ENCODE results near the gene LAMA2. TPM values are rescaled to one million over a fixed set of nuclear protein-coding genes. Genes with fewer than 3 reads are reported as not detected.

Gene LAMA2
- total RNA-seq, 4 donors from 2014 or later: 97.3 to 509 (median 200) TPM

DNA sequence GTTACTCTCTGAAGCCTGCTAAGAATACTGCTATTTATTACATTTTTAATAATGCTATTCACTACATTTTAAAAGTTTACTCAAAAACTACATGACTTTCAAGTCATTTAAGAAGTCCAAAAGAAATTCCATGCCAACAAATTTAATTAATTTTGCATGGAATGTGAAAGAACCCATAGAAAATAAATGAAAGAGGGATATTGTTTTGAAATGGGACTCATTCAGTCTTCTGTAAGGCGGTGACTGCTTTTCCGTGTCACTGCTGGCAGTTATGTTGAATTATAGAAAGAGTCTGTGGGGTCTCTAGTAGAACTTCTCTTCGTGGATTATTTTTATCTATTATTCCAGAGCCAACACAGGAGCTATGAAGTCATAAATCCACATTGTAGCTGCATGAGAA lies 211.2 kb downstream of the LAMA2 start:
- DNase-seq (ENCODE audit: low spot score): no peak
- ATAC-seq (ENCODE audit: low FRiP score): no peak

DNA sequence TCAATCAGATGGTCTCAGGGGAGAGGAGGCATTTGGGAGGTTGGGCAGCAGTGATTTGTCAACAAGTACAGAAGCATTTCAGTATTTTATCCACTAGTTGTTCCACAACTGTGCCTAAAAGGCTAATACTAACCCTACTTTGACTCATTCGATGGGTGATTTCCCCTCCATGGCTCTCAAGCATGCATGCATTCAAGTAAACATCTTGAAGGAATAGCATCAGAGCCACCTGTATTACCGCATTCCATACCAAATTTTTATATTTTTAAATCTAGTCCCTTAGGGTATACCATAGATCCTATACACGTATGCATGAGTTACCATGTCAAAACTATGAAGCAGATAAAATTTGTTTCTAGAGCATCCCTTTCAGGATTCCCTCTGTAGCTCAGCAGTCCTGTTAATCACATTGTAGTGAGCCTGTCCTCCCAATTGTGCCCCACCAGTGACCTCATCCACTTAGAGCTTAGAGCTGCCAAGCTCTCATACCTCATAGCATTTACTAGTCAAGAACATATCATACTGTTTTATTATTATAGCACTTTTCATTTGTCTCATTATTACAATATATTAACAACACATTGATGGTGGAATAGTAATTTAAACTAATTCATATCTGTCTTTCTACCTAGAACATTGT lies 213.8 kb downstream of the LAMA2 start:
- DNase-seq (ENCODE audit: low spot score) (no peak), ATAC-seq (ENCODE audit: low FRiP score) (no peak)
- TF ChIP-seq, protein P1, sequence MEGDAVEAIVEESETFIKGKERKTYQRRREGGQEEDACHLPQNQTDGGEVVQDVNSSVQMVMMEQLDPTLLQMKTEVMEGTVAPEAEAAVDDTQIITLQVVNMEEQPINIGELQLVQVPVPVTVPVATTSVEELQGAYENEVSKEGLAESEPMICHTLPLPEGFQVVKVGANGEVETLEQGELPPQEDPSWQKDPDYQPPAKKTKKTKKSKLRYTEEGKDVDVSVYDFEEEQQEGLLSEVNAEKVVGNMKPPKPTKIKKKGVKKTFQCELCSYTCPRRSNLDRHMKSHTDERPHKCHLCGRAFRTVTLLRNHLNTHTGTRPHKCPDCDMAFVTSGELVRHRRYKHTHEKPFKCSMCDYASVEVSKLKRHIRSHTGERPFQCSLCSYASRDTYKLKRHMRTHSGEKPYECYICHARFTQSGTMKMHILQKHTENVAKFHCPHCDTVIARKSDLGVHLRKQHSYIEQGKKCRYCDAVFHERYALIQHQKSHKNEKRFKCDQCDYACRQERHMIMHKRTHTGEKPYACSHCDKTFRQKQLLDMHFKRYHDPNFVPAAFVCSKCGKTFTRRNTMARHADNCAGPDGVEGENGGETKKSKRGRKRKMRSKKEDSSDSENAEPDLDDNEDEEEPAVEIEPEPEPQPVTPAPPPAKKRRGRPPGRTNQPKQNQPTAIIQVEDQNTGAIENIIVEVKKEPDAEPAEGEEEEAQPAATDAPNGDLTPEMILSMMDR (IDR thresholded peaks at IDR 0.05): no peak

More for the DNA sequence above, 211.2 kb downstream of the LAMA2 start:
- TF ChIP-seq, protein P1 (IDR thresholded peaks at IDR 0.05): no peak

DNA sequence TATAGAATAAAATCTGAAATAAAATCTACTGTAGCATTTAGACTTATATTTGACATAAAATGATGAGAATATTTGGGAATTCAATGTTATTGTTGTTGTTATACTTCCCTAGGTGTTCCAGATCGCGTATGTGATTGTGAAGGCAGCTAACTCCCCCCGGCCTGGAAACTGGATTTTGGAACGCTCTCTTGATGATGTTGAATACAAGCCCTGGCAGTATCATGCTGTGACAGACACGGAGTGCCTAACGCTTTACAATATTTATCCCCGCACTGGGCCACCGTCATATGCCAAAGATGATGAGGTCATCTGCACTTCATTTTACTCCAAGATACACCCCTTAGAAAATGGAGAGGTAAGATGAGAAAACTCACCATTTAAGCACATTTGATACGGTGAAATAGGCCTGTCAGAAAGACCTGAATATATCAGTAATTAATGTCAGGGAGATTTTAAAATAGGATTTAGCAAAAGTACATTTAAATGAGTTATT lies 215.2 kb downstream of the LAMA2 start:
- ATAC-seq (ENCODE audit: low FRiP score): no peak
- TF ChIP-seq, protein P1 (IDR thresholded peaks at IDR 0.05): no peak
- no peak for DNase-seq (ENCODE audit: low spot score)

GRCh38 chr6:129099696-129100095 lies 216.8 kb downstream of the LAMA2 start:
- ATAC-seq (ENCODE audit: low FRiP score) (no peak), DNase-seq (ENCODE audit: low spot score) (no peak)
- TF ChIP-seq, protein P1 (IDR thresholded peaks at IDR 0.05): no peak

DNA sequence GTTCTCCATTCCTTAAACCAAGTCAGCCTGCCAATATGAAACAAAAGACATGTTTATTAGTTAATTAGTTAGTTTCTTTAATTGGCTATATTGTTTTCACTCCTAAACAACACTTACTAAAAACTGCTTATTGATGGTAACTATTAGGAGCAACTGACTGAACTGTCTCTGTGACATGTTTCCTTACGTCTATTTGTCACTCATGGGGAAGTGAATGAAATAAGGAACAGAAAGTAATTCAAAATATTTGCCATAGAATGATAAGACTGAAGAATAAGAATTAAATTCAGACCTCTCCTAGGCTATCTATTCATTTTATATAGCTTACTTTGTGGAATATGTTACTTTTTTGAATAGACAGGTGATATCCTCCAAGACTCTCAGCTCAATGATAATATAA lies 217.2 kb downstream of the LAMA2 start:
- ATAC-seq (ENCODE audit: low FRiP score): no peak
- DNase-seq (ENCODE audit: low spot score): no peak
- TF ChIP-seq, protein P1 (IDR thresholded peaks at IDR 0.05): no peak

- ATAC-seq (ENCODE audit: low FRiP score) (no peak), DNase-seq (ENCODE audit: low spot score) (no peak)
- TF ChIP-seq, protein P1 (IDR thresholded peaks at IDR 0.05): no peak
Observed at GRCh38 chr6:129102741-129103140, 219.8 kb downstream of the LAMA2 start.

DNA sequence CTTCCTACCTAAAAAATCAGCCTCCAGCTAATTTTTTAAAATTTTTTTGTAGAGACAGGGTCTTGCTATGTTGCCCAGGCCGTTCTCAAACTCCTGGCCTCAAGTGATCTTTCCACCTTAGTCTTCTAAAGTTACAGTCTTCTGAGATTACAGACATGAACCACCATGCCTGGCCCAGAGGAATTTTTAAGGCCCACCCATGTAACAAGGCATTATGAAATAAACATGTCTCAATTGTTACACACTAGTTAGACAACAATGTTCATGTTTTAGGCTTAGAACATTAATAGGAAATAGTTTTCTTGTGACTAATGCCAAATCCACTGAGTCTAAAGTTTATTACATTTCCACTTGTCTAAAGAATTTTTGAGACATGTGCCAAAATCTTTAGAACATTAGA lies 221.2 kb downstream of the LAMA2 start:
- DNase-seq (ENCODE audit: low spot score): no peak
- ATAC-seq (ENCODE audit: low FRiP score): no peak
- TF ChIP-seq, protein P1 (IDR thresholded peaks at IDR 0.05): no peak

All from omental fat pad (tissue), 4 donors.